NT2/D1 (cell line): ENCODE measurements around the gene SCN8A.
A peak's percentile ranks its signal among the peaks of the same experiment; 100 is the strongest.
"Not testable (repeated sequence)": the region's sequence is repeated elsewhere in the genome, so short reads cannot be mapped to it uniquely, and the experiment has no call there.

Source experiments
- DNase-seq: peaks from one replicate; pipeline ENCODE4 v3.0.0-alpha.2; 2011; ENCODE audit warnings: low read depth, low spot score
- H3K27me3 ChIP-seq: 2 replicates; pipeline ENCODE4 v1.6.0; 2011; ENCODE audit warnings: mild to moderate bottlenecking; ENCODE audit not compliant: insufficient read length, insufficient read depth
- H3K36me3 ChIP-seq: 2 replicates; pipeline ENCODE4 v1.6.1; 2011; ENCODE audit warnings: mild to moderate bottlenecking, low read length, mixed read lengths; ENCODE audit not compliant: insufficient read depth, insufficient read length
- H3K4me1 ChIP-seq: 2 replicates; pipeline ENCODE4 v1.5.1; 2011; ENCODE audit not compliant: insufficient read depth, insufficient read length
- H3K4me3 ChIP-seq: 2 replicates; pipeline ENCODE4 v1.5.1; 2011; ENCODE audit warnings: low read depth; ENCODE audit not compliant: insufficient read length
- H3K9ac ChIP-seq: 2 replicates; pipeline ENCODE4 v1.6.0; 2011; ENCODE audit warnings: low read depth; ENCODE audit not compliant: insufficient read length
- H3K9me3 ChIP-seq: 2 replicates; pipeline ENCODE4 v1.5.1; 2011; ENCODE audit warnings: mild to moderate bottlenecking, low read length; ENCODE audit not compliant: insufficient read depth
- SUZ12 ChIP-seq: IDR thresholded peaks from 2 replicates; pipeline ENCODE4 v1.6.1; 2011; ENCODE audit not compliant: insufficient read length, insufficient read depth; ENCODE audit errors: extremely low read depth
- YY1 ChIP-seq: IDR thresholded peaks from 2 replicates; pipeline ENCODE4 v1.6.1; 2011; ENCODE audit not compliant: insufficient read length, insufficient read depth
- ZNF274 ChIP-seq: IDR thresholded peaks from 2 replicates; pipeline ENCODE4 v1.6.1; 2011; ENCODE audit warnings: mild to moderate bottlenecking, low read depth, low read length

SCN8A gene

GRCh38 chr12:51591016-51591901 lies at the start of gene SCN8A:
Gene SCN8A, plus strand, starts transcription at chr12:51591233. Its CDS starts 71,585 bp downstream, at chr12:51662818.
- no peaks in the 10 kb centered on the region for H3K36me3 ChIP-seq
- DNase-seq: peak; percentile 63
- no peaks in the 10 kb centered on the region for H3K9me3 ChIP-seq
- no peaks in the 10 kb centered on the region for H3K4me1 ChIP-seq
- peak within 1 kb of the TSS; percentile 89 for H3K4me3 ChIP-seq
- peak within 1 kb of the TSS; percentile 91 for H3K9ac ChIP-seq
- H3K27me3 ChIP-seq: peaks cover 17% of the 10 kb centered on the region
- TF ChIP-seq ZNF274 (no peak), YY1 (no peak), SUZ12 (no peak)

- Histone ChIP-seq H3K9me3 (peaks cover 15% of the 10 kb centered on the region; the same call in 1 of the 2 replicates), H3K4me3 (no peak overlapping the region), H3K27me3 (no peaks in the 10 kb centered on the region), H3K36me3 (no peaks in the 10 kb centered on the region), H3K4me1 (no peaks in the 10 kb centered on the region), H3K9ac (no peak overlapping the region)
- no peak for DNase-seq
- TF ChIP-seq SUZ12 (no peak), ZNF274 (no peak)
These were observed 44.9 kb upstream of the SCN8A start for GRCh38 chr12:51546097-51546496.

- H3K9ac ChIP-seq: no peak overlapping the region
- H3K36me3 ChIP-seq: no peaks in the 10 kb centered on the region
- DNase-seq: no peak
- no peaks in the 10 kb centered on the region for H3K27me3 ChIP-seq
- TF ChIP-seq ZNF274: no peak
- TF ChIP-seq YY1: no peak
- TF ChIP-seq SUZ12: no peak
- H3K9me3 ChIP-seq: peaks cover 15% of the 10 kb centered on the region; the same call in 1 of the 2 replicates
- H3K4me1 ChIP-seq: no peaks in the 10 kb centered on the region
- H3K4me3 ChIP-seq: no peak overlapping the region
These were observed 43.4 kb upstream of the SCN8A start for GRCh38 chr12:51547606-51548005.

- DNase-seq: no peak
- H3K36me3 ChIP-seq: no peaks in the 10 kb centered on the region
These were observed 42.8 kb upstream of the SCN8A start for GRCh38 chr12:51548241-51548640.

GRCh38 chr12:51549637-51550036 lies 41.4 kb upstream of the SCN8A start:
- no peaks in the 10 kb centered on the region for H3K27me3 ChIP-seq
- DNase-seq: no peak
- H3K9me3 ChIP-seq: peaks cover 21% of the 10 kb centered on the region; the same call in 1 of the 2 replicates
- H3K4me3 ChIP-seq: no peak overlapping the region
- no peaks in the 10 kb centered on the region for H3K36me3 ChIP-seq
- TF ChIP-seq SUZ12: no peak
- TF ChIP-seq ZNF274: no peak
- TF ChIP-seq YY1: no peak
- no peaks in the 10 kb centered on the region for H3K4me1 ChIP-seq
- no peak overlapping the region for H3K9ac ChIP-seq

More at GRCh38 chr12:51548241-51548640, 42.8 kb upstream of the SCN8A start:
- TF ChIP-seq ZNF274 (no peak), SUZ12 (no peak), YY1 (no peak)
- no peak overlapping the region for H3K9ac ChIP-seq
- no peaks in the 10 kb centered on the region for H3K27me3 ChIP-seq
- peaks cover 16% of the 10 kb centered on the region; the same call in 1 of the 2 replicates for H3K9me3 ChIP-seq
- H3K4me1 ChIP-seq: no peaks in the 10 kb centered on the region
- H3K4me3 ChIP-seq: no peak overlapping the region

GRCh38 chr12:51568271-51569032 lies 22.6 kb upstream of the SCN8A start:
- H3K27me3 ChIP-seq, H3K4me3 ChIP-seq, H3K9ac ChIP-seq, H3K36me3 ChIP-seq, H3K4me1 ChIP-seq, H3K9me3 ChIP-seq, DNase-seq: not testable (repeated sequence)

GRCh38 chr12:51579321-51579850 lies 11.6 kb upstream of the SCN8A start:
- H3K4me1 ChIP-seq: no peaks in the 10 kb centered on the region
- H3K36me3 ChIP-seq: no peaks in the 10 kb centered on the region
- no peak for TF ChIP-seq YY1
- TF ChIP-seq ZNF274: no peak
- no peak for TF ChIP-seq SUZ12
- DNase-seq: no peak
- H3K9me3 ChIP-seq: peaks cover 16% of the 10 kb centered on the region; the same call in 1 of the 2 replicates
- H3K4me3 ChIP-seq: no peak overlapping the region
- no peak overlapping the region for H3K9ac ChIP-seq
- no peaks in the 10 kb centered on the region for H3K27me3 ChIP-seq
